Breast epithelium (tissue), 3 donors: Measurements from ENCODE around the gene ADAMTSL2.

ENCODE experiments used
- CTCF ChIP-seq, 3 donors: fragments of 450-650 bp; IDR thresholded peaks; one replicate each; pipeline ENCODE4 v1.5.1; 2016 to 2017; ENCODE audit warnings: antibody characterized with exemption in 3 of 3, mild to moderate bottlenecking in 3 of 3, moderate library complexity in 3 of 3
- POLR2AphosphoS5 ChIP-seq, 3 donors: sonication (generic); formaldehyde crosslinking; IDR thresholded peaks; one replicate each; pipeline ENCODE4 v1.6.1; 2017; ENCODE audit warnings: antibody characterized with exemption in 3 of 3

DNA sequence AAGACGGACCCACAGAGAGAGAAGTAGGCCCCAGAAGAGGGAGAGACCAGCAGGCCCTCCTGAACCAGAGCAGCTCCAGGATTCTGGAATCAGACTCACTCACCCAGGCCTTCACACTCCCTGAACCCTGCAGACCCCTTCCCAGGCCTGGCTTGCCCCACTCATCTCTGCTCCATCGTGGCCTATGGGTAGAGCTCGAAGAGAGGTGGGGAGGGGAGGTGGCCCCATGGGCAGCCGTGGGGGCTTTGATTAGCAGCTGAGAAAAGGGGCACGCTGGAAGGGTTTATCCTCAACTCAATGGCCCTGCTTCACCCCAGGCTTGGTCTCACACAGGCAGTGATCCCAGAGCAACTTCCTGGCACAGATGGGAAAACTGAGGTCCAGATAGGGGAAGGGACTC, 10.4 kb upstream of the ADAMTSL2 start:
- TF ChIP-seq POLR2AphosphoS5 (IDR thresholded peaks at IDR 0.05) (no peak), CTCF (IDR thresholded peaks at IDR 0.05) (no peak)
